ENCODE results near the gene POLR1G. TPM values are rescaled to one million over a fixed set of nuclear protein-coding genes. Genes with fewer than 3 reads are reported as not detected.

POLR1G gene
- total and polyA plus RNA-seq, 9 of the 15 experiments (the other 6 are each of a cell fraction or from before 2014, with no cell fraction given) = 3.0 to 50.1 (median 27.4) TPM

- TF ChIP-seq CTCFL (IDR thresholded peaks at IDR 0.05; ENCODE audit: borderline replicate concordance, insufficient read depth, low read depth, low read length, poor library complexity, severe bottlenecking) (no peak), PHF21A (IDR thresholded peaks at IDR 0.05; ENCODE audit: borderline replicate concordance, low read depth) (no peak), MTA2 (IDR thresholded peaks at IDR 0.05; ENCODE audit: low read depth) (no peak), U2AF1 (optimal IDR thresholded peaks at IDR 0.05; ENCODE audit: low read depth, low read length) (no peak), NCOA2 (IDR thresholded peaks at IDR 0.05; ENCODE audit: partially characterized antibody in 2 of 2) (no peak), HMGN3 (IDR thresholded peaks at IDR 0.05; ENCODE audit: borderline replicate concordance, extremely low read depth, insufficient read length, low read depth, low read length) (peak; percentile 0), TEAD2 (tag; IDR thresholded peaks at IDR 0.05) (no peak), ARID3A (IDR thresholded peaks at IDR 0.05; ENCODE audit: borderline replicate concordance, low read depth, low read length) (no peak), POLR2G (IDR thresholded peaks at IDR 0.05; ENCODE audit: low read depth, low read length) (no peak), SMAD3 (CRISPR knock-in tag; conservative IDR thresholded peaks at IDR 0.05) (no peak), BDP1 (IDR thresholded peaks at IDR 0.05; ENCODE audit: insufficient read depth, insufficient read length) (no peak)
- TF ChIP-seq, protein P1, sequence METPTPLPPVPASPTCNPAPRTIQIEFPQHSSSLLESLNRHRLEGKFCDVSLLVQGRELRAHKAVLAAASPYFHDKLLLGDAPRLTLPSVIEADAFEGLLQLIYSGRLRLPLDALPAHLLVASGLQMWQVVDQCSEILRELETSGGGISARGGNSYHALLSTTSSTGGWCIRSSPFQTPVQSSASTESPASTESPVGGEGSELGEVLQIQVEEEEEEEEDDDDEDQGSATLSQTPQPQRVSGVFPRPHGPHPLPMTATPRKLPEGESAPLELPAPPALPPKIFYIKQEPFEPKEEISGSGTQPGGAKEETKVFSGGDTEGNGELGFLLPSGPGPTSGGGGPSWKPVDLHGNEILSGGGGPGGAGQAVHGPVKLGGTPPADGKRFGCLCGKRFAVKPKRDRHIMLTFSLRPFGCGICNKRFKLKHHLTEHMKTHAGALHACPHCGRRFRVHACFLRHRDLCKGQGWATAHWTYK (CRISPR knock-in tag; IDR thresholded peaks at IDR 0.05) = no peak
- TF ChIP-seq, protein P2, sequence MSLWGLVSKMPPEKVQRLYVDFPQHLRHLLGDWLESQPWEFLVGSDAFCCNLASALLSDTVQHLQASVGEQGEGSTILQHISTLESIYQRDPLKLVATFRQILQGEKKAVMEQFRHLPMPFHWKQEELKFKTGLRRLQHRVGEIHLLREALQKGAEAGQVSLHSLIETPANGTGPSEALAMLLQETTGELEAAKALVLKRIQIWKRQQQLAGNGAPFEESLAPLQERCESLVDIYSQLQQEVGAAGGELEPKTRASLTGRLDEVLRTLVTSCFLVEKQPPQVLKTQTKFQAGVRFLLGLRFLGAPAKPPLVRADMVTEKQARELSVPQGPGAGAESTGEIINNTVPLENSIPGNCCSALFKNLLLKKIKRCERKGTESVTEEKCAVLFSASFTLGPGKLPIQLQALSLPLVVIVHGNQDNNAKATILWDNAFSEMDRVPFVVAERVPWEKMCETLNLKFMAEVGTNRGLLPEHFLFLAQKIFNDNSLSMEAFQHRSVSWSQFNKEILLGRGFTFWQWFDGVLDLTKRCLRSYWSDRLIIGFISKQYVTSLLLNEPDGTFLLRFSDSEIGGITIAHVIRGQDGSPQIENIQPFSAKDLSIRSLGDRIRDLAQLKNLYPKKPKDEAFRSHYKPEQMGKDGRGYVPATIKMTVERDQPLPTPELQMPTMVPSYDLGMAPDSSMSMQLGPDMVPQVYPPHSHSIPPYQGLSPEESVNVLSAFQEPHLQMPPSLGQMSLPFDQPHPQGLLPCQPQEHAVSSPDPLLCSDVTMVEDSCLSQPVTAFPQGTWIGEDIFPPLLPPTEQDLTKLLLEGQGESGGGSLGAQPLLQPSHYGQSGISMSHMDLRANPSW (CRISPR knock-in tag; IDR thresholded peaks at IDR 0.05) = no peak
- TF ChIP-seq, protein P3, sequence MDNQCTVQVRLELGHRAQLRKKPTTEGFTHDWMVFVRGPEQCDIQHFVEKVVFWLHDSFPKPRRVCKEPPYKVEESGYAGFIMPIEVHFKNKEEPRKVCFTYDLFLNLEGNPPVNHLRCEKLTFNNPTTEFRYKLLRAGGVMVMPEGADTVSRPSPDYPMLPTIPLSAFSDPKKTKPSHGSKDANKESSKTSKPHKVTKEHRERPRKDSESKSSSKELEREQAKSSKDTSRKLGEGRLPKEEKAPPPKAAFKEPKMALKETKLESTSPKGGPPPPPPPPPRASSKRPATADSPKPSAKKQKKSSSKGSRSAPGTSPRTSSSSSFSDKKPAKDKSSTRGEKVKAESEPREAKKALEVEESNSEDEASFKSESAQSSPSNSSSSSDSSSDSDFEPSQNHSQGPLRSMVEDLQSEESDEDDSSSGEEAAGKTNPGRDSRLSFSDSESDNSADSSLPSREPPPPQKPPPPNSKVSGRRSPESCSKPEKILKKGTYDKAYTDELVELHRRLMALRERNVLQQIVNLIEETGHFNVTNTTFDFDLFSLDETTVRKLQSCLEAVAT (IDR thresholded peaks at IDR 0.05) = peak in 1 of 2 experiments; percentile 95; a peak in 3 of 4 replicates
- TF ChIP-seq, protein P4, sequence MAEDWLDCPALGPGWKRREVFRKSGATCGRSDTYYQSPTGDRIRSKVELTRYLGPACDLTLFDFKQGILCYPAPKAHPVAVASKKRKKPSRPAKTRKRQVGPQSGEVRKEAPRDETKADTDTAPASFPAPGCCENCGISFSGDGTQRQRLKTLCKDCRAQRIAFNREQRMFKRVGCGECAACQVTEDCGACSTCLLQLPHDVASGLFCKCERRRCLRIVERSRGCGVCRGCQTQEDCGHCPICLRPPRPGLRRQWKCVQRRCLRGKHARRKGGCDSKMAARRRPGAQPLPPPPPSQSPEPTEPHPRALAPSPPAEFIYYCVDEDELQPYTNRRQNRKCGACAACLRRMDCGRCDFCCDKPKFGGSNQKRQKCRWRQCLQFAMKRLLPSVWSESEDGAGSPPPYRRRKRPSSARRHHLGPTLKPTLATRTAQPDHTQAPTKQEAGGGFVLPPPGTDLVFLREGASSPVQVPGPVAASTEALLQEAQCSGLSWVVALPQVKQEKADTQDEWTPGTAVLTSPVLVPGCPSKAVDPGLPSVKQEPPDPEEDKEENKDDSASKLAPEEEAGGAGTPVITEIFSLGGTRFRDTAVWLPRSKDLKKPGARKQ (CRISPR knock-in tag; IDR thresholded peaks at IDR 0.05) = no peak
Measured at GRCh38 chr19:45370410-45371204, 35.8 kb upstream of the POLR1G start, which contains the start of gene ERCC2 (continued).

Data from K562 (cell line).